ENCODE measurements around the gene XYLT1.

DNA sequence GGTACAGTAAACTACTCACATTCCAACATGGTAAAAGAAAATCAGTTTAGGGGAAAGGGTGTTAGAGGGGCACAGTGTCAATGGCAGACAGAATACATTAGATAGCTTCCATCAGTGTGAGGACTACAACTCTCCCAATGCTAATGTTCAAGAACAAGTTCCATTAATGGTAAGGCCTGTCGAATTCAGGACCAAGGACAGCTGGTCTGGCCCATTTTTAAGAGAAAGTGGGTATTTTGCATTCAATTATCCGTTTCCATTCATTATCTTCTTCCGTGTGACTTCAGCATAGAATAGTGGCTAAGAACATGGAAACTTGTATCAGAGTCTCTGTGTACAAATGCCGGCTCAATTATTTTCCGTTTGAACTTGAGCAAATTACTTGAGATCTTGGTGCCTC, 98.4 kb downstream of the XYLT1 start:
- TF ChIP-seq MAFF (IDR thresholded peaks at IDR 0.05; ENCODE audit: low read depth, low read length): no peak
- TF ChIP-seq, protein P1, sequence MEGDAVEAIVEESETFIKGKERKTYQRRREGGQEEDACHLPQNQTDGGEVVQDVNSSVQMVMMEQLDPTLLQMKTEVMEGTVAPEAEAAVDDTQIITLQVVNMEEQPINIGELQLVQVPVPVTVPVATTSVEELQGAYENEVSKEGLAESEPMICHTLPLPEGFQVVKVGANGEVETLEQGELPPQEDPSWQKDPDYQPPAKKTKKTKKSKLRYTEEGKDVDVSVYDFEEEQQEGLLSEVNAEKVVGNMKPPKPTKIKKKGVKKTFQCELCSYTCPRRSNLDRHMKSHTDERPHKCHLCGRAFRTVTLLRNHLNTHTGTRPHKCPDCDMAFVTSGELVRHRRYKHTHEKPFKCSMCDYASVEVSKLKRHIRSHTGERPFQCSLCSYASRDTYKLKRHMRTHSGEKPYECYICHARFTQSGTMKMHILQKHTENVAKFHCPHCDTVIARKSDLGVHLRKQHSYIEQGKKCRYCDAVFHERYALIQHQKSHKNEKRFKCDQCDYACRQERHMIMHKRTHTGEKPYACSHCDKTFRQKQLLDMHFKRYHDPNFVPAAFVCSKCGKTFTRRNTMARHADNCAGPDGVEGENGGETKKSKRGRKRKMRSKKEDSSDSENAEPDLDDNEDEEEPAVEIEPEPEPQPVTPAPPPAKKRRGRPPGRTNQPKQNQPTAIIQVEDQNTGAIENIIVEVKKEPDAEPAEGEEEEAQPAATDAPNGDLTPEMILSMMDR (CRISPR knock-in tag; IDR thresholded peaks at IDR 0.05): no peak
- no peak for TF ChIP-seq ZNF256 (CRISPR knock-in tag; conservative IDR thresholded peaks at IDR 0.05)
- TF ChIP-seq CEBPB (IDR thresholded peaks at IDR 0.05; ENCODE audit: borderline replicate concordance, low read depth, low read length): no peak
- no peak for TF ChIP-seq CBX2 (IDR thresholded peaks at IDR 0.05; ENCODE audit: low read depth, low read length)
- no peak for TF ChIP-seq CBX2 (CRISPR knock-in tag; IDR thresholded peaks at IDR 0.05; ENCODE audit: low read depth)
- TF ChIP-seq, protein P2, sequence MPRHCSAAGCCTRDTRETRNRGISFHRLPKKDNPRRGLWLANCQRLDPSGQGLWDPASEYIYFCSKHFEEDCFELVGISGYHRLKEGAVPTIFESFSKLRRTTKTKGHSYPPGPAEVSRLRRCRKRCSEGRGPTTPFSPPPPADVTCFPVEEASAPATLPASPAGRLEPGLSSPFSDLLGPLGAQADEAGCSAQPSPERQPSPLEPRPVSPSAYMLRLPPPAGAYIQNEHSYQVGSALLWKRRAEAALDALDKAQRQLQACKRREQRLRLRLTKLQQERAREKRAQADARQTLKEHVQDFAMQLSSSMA (CRISPR knock-in tag; IDR thresholded peaks at IDR 0.05): no peak

Measured in HepG2 (cell line).